IMR-90 (cell line): ENCODE measurements around the gene AP3D1.
"Not testable (repeated sequence)": the region's sequence is repeated elsewhere in the genome, so short reads cannot be mapped to it uniquely, and the experiment has no call there.

Experiments
- BHLHE40 ChIP-seq: fragments of 150-350 bp; IDR thresholded peaks from 2 replicates; pipeline ENCODE4 v1.6.1; 2016; ENCODE audit warnings: mild to moderate bottlenecking, low read depth, low read length
- CEBPB ChIP-seq: IDR thresholded peaks from 2 replicates; pipeline ENCODE4 v1.6.1; 2012; ENCODE audit warnings: low read depth, low read length, improper control_type of control experiment
- CHD1 ChIP-seq: IDR thresholded peaks from 2 replicates; pipeline ENCODE4 v1.6.1; 2012; ENCODE audit warnings: low read depth, low read length, improper control_type of control experiment
- FOS ChIP-seq: fragments of 150-350 bp; IDR thresholded peaks from 2 replicates; pipeline ENCODE4 v1.6.1; 2016; ENCODE audit warnings: low read depth, low read length
- MXI1 ChIP-seq: IDR thresholded peaks from 2 replicates; pipeline ENCODE4 v1.6.1; 2012; ENCODE audit warnings: low read depth, mild to moderate bottlenecking, low read length, moderate library complexity, borderline replicate concordance
- POLR2A ChIP-seq: IDR thresholded peaks from 2 replicates; pipeline ENCODE4 v1.6.1; 2012; ENCODE audit warnings: mild to moderate bottlenecking, low read depth, low read length
- RAD21 ChIP-seq: IDR thresholded peaks from 2 replicates; pipeline ENCODE4 v1.6.1; 2012; ENCODE audit warnings: low read length, improper control_type of control experiment
- RCOR1 ChIP-seq: IDR thresholded peaks from 2 replicates; pipeline ENCODE4 v1.6.1; 2012; ENCODE audit warnings: mild to moderate bottlenecking, low read length, improper control_type of control experiment; ENCODE audit not compliant: insufficient replicate concordance
- RFX5 ChIP-seq: IDR thresholded peaks from 2 replicates; pipeline ENCODE4 v1.8.0; 2012; ENCODE audit warnings: low read depth, mild to moderate bottlenecking, low read length, moderate library complexity
- SMC3 ChIP-seq: fragments of 150-350 bp; IDR thresholded peaks from 2 replicates; pipeline ENCODE4 v1.6.1; 2016; ENCODE audit warnings: low read depth, mild to moderate bottlenecking, antibody characterized with exemption, low read length, moderate library complexity
- TF ChIP-seq, protein P1 (sequence below): conservative IDR thresholded peaks from 2 replicates; pipeline ENCODE4 v1.5.1; 2012; ENCODE audit warnings: mild to moderate bottlenecking, low read depth, low read length, improper control_type of control experiment
- TF ChIP-seq, protein P2 (sequence below): fragments of 150-350 bp; IDR thresholded peaks from 2 replicates; pipeline ENCODE4 v1.6.1; 2017; ENCODE audit warnings: mild to moderate bottlenecking, antibody characterized with exemption, low read length, low read depth
- TF ChIP-seq, protein P3 (sequence below): fragments of 150-350 bp; IDR thresholded peaks from 2 replicates; pipeline ENCODE4 v1.6.1; 2016; ENCODE audit warnings: low read depth, mild to moderate bottlenecking, low read length, moderate library complexity, borderline replicate concordance

DNA sequence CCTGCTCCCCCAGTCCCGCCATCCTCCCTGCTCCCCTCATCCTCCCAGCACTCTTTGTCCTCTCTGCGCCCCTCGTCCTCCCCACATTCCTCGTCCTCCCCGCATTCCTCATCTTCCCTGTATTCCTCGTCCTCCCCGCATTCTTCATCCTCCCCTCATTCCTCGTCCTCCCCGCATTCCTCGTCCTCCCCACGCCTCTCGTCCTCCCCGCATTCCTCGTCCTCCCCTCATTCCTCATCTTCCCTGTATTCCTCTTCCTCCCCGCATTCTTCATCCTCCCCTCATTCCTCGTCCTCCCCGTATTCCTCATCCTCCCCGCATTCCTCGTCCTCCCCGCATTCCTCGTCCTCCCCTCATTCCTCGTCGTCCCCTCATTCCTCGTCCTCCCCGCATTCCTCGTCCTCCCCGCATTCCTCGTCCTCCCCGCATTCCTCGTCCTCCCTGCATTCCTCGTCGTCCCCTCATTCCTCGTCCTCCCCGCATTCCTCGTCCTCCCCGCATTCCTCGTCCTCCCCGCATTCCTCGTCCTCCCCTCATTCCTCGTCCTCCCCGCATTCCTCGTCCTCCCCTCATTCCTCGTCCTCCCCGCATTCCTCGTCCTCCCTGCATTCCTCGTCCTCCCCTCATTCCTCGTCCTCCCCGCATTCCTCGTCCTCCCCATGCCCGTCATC is 49.4 kb upstream of the AP3D1 start:
- TF ChIP-seq, protein P1, sequence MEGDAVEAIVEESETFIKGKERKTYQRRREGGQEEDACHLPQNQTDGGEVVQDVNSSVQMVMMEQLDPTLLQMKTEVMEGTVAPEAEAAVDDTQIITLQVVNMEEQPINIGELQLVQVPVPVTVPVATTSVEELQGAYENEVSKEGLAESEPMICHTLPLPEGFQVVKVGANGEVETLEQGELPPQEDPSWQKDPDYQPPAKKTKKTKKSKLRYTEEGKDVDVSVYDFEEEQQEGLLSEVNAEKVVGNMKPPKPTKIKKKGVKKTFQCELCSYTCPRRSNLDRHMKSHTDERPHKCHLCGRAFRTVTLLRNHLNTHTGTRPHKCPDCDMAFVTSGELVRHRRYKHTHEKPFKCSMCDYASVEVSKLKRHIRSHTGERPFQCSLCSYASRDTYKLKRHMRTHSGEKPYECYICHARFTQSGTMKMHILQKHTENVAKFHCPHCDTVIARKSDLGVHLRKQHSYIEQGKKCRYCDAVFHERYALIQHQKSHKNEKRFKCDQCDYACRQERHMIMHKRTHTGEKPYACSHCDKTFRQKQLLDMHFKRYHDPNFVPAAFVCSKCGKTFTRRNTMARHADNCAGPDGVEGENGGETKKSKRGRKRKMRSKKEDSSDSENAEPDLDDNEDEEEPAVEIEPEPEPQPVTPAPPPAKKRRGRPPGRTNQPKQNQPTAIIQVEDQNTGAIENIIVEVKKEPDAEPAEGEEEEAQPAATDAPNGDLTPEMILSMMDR: not testable (repeated sequence)
- TF ChIP-seq POLR2A, BHLHE40, RFX5, CEBPB, FOS, RAD21, RCOR1, CHD1, MXI1, SMC3: not testable (repeated sequence)
- TF ChIP-seq, protein P2, sequence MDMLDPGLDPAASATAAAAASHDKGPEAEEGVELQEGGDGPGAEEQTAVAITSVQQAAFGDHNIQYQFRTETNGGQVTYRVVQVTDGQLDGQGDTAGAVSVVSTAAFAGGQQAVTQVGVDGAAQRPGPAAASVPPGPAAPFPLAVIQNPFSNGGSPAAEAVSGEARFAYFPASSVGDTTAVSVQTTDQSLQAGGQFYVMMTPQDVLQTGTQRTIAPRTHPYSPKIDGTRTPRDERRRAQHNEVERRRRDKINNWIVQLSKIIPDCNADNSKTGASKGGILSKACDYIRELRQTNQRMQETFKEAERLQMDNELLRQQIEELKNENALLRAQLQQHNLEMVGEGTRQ: not testable (repeated sequence)
- TF ChIP-seq, protein P3, sequence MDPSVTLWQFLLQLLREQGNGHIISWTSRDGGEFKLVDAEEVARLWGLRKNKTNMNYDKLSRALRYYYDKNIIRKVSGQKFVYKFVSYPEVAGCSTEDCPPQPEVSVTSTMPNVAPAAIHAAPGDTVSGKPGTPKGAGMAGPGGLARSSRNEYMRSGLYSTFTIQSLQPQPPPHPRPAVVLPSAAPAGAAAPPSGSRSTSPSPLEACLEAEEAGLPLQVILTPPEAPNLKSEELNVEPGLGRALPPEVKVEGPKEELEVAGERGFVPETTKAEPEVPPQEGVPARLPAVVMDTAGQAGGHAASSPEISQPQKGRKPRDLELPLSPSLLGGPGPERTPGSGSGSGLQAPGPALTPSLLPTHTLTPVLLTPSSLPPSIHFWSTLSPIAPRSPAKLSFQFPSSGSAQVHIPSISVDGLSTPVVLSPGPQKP: not testable (repeated sequence)
